CD4-positive, alpha-beta T cell treated with Interleukin-2 at 100 ng/mL for 4 hours (primary cell): ENCODE measurements around the gene TEX264.

Experiments used
- DNase-seq: peaks from one replicate; pipeline ENCODE4 v3.0.0-alpha.2; 2020; ENCODE audit warnings: low spot score

TEX264 gene

GRCh38 chr3:51673802-51674654 lies 3.0 kb downstream of the TEX264 start:
- DNase-seq: no peak

- DNase-seq: peak; percentile 39
Observed at GRCh38 chr3:51675201-51675611, 4.2 kb downstream of the TEX264 start.

GRCh38 chr3:51676102-51676640 lies 5.1 kb downstream of the TEX264 start:
- no peak for DNase-seq

- DNase-seq: no peak
Observed at GRCh38 chr3:51677358-51677757, 6.3 kb downstream of the TEX264 start.

- no peak for DNase-seq
Observed at GRCh38 chr3:51678186-51678585, 7.1 kb downstream of the TEX264 start.

- DNase-seq: no peak
Observed at GRCh38 chr3:51678641-51679040, 7.6 kb downstream of the TEX264 start.

- DNase-seq: no peak
Observed at GRCh38 chr3:51679318-51679717, 8.3 kb downstream of the TEX264 start.

- DNase-seq: no peak
Observed at GRCh38 chr3:51679777-51680176, 8.7 kb downstream of the TEX264 start.

- no peak for DNase-seq
Observed at GRCh38 chr3:51680196-51680595, 9.1 kb downstream of the TEX264 start.

- DNase-seq: no peak
Observed at GRCh38 chr3:51680663-51681230, 9.7 kb downstream of the TEX264 start.

GRCh38 chr3:51681453-51681852 lies 10.4 kb downstream of the TEX264 start:
- peak; percentile 55 for DNase-seq

- peak; percentile 90 for DNase-seq
Observed at GRCh38 chr3:51682079-51682478, 11.0 kb downstream of the TEX264 start.

- no peak for DNase-seq
Observed at GRCh38 chr3:51682526-51682925, 11.5 kb downstream of the TEX264 start.

GRCh38 chr3:51683566-51683965 lies 12.5 kb downstream of the TEX264 start:
- no peak for DNase-seq

GRCh38 chr3:51684971-51685751 lies 14.1 kb downstream of the TEX264 start:
- no peak for DNase-seq

- DNase-seq: no peak
Observed at GRCh38 chr3:51686056-51686455, 15.0 kb downstream of the TEX264 start.

- DNase-seq: peak; percentile 88
Observed at GRCh38 chr3:51686512-51687215, 15.6 kb downstream of the TEX264 start.

- DNase-seq: no peak
Observed at GRCh38 chr3:51687431-51688205, 16.6 kb downstream of the TEX264 start.

- no peak for DNase-seq
Observed at GRCh38 chr3:51688206-51688600, 17.2 kb downstream of the TEX264 start.

- no peak for DNase-seq
Observed at GRCh38 chr3:51691021-51691420, 20.0 kb downstream of the TEX264 start.

GRCh38 chr3:51691949-51692348 lies 20.9 kb downstream of the TEX264 start:
- DNase-seq: no peak
